GM23338 (cell line): Measurements from ENCODE around the gene ACSF2. TPM values are rescaled to one million over a fixed set of nuclear protein-coding genes. Genes with fewer than 3 reads are reported as not detected.

ENCODE experiments used
- ATAC-seq: fragments of 200-7000 bp; cut with Tn5 transposase; 3 replicates; pipeline ENCODE4 v1.9.1; 2020
- DNase-seq: peaks from one replicate; pipeline ENCODE4 v3.0.0-alpha.2; 2015; ENCODE audit warnings: low spot score
- H2AFZ ChIP-seq: fragments of 200-600 bp; sonication (generic); 2 replicates; pipeline ENCODE4 v1.8.0; 2016; ENCODE audit warnings: antibody characterized with exemption, mild to moderate bottlenecking, moderate library complexity
- H3F3A ChIP-seq: fragments of 200-600 bp; sonication (generic); replicated peaks from 2 replicates; pipeline ENCODE4 v1.8.0; 2017; ENCODE audit warnings: antibody characterized with exemption, mixed run types, low read depth
- H3K27ac ChIP-seq: fragments of 200-600 bp; sonication (generic); 2 replicates; pipeline ENCODE4 v1.6.1; 2016; ENCODE audit warnings: low read depth
- H3K27me3 ChIP-seq: fragments of 200-600 bp; sonication (generic); 2 replicates; pipeline ENCODE4 v1.8.0; 2016; ENCODE audit warnings: mild to moderate bottlenecking, mixed run types, moderate library complexity; ENCODE audit not compliant: insufficient read depth
- H3K36me3 ChIP-seq: fragments of 200-600 bp; sonication (generic); 2 replicates; pipeline ENCODE4 v1.8.0; 2016; ENCODE audit warnings: mild to moderate bottlenecking; ENCODE audit not compliant: insufficient read depth
- H3K4me1 ChIP-seq: fragments of 200-600 bp; sonication (generic); 2 replicates; pipeline ENCODE4 v1.8.0; 2016; ENCODE audit warnings: mild to moderate bottlenecking, moderate library complexity; ENCODE audit not compliant: insufficient read depth
- H3K4me2 ChIP-seq: fragments of 200-600 bp; sonication (generic); 2 replicates; pipeline ENCODE4 v1.7.1; 2017; ENCODE audit warnings: mixed run types
- H3K4me3 ChIP-seq: fragments of 200-600 bp; sonication (generic); 2 replicates; pipeline ENCODE4 v1.6.1; 2016; ENCODE audit warnings: mixed run types
- H3K79me2 ChIP-seq: fragments of 200-600 bp; sonication (generic); replicated peaks from 2 replicates; pipeline ENCODE4 v1.8.0; 2017; ENCODE audit warnings: mild to moderate bottlenecking; ENCODE audit not compliant: insufficient read depth
- H3K9me2 ChIP-seq: fragments of 200-600 bp; sonication (generic); 2 replicates; pipeline ENCODE4 v1.8.0; 2017; ENCODE audit not compliant: insufficient read depth
- H4K20me1 ChIP-seq: fragments of 200-600 bp; sonication (generic); replicated peaks from 2 replicates; pipeline ENCODE4 v1.8.0; 2017; ENCODE audit warnings: mild to moderate bottlenecking; ENCODE audit not compliant: insufficient read depth
- H3K27ac Mint-ChIP-seq: 2 replicates; pipeline ENCODE4 v1.8.0; 2020; ENCODE audit warnings: inconsistent platforms, mild to moderate bottlenecking, moderate library complexity, mixed read lengths
- H3K27me3 Mint-ChIP-seq: 3 replicates; pipeline ENCODE4 v1.8.0; 2022; ENCODE audit warnings: low read depth, mild to moderate bottlenecking, moderate library complexity, mixed read lengths, inconsistent platforms; ENCODE audit not compliant: insufficient read depth, poor library complexity
- H3K36me3 Mint-ChIP-seq: 3 replicates; pipeline ENCODE4 v1.8.0; 2021; ENCODE audit warnings: low read depth, mild to moderate bottlenecking, inconsistent platforms, moderate library complexity, mixed read lengths
- H3K4me1 Mint-ChIP-seq: 3 replicates; pipeline ENCODE4 v1.8.0; 2020; ENCODE audit warnings: mild to moderate bottlenecking, inconsistent platforms, mixed read lengths
- H3K4me3 Mint-ChIP-seq: 3 replicates; pipeline ENCODE4 v1.8.0; 2021; ENCODE audit warnings: moderate library complexity, mild to moderate bottlenecking, inconsistent platforms, mixed read lengths
- H3K9me3 Mint-ChIP-seq: 3 replicates; pipeline ENCODE4 v1.8.0; 2020; ENCODE audit warnings: moderate library complexity, mild to moderate bottlenecking, inconsistent platforms, mixed read lengths
- CTCF ChIP-seq, 2 experiments: fragments of 200-600 bp in 1 of 2; sonication (generic) in 1 of 2; conservative IDR thresholded peaks; 2 replicates each; pipeline versions ENCODE4 v1.5.1 to v1.6.1; 2016 to 2017; ENCODE audit warnings: antibody characterized with exemption in 2 of 2, low read depth in 2 of 2, mild to moderate bottlenecking in 2 of 2, moderate library complexity in 1 of 2
- ETS1 ChIP-seq: IDR thresholded peaks from 2 replicates; pipeline ENCODE4 v1.6.1; 2016; ENCODE audit warnings: antibody characterized with exemption
- EZH2 ChIP-seq: fragments of 200-600 bp; sonication (generic); IDR thresholded peaks from one replicate; pipeline ENCODE4 v1.8.0; 2017; ENCODE audit warnings: antibody characterized with exemption, mild to moderate bottlenecking, low read depth; ENCODE audit not compliant: unreplicated experiment
- EZH2phosphoT487 ChIP-seq: fragments of 200-600 bp; sonication (generic); IDR thresholded peaks from one replicate; pipeline ENCODE4 v1.8.1; 2018; ENCODE audit warnings: antibody characterized with exemption; ENCODE audit not compliant: unreplicated experiment
- JUNB ChIP-seq: IDR thresholded peaks from one replicate; pipeline ENCODE4 v1.6.1; 2016; ENCODE audit warnings: antibody characterized with exemption; ENCODE audit not compliant: unreplicated experiment
- NANOG ChIP-seq: IDR thresholded peaks from 2 replicates; pipeline ENCODE4 v1.6.1; 2016; ENCODE audit warnings: antibody characterized with exemption, borderline replicate concordance
- POLR2AphosphoS5 ChIP-seq: IDR thresholded peaks from 2 replicates; pipeline ENCODE4 v1.6.1; 2016; ENCODE audit warnings: antibody characterized with exemption, low read depth
- REST ChIP-seq: IDR thresholded peaks from one replicate; pipeline ENCODE4 v1.6.1; 2018; ENCODE audit warnings: antibody characterized with exemption; ENCODE audit not compliant: unreplicated experiment
- STAT1 ChIP-seq: IDR thresholded peaks from one replicate; pipeline ENCODE4 v1.6.1; 2016; ENCODE audit warnings: antibody characterized with exemption; ENCODE audit not compliant: unreplicated experiment
- ZNF114 ChIP-seq: fragments of 250-450 bp; sonication (Bioruptor Pico); IDR thresholded peaks from 2 replicates; pipeline ENCODE4 v1.5.0; 2020; ENCODE audit warnings: mild to moderate bottlenecking, moderate library complexity
- polyA plus RNA-seq: library from polyadenylated mRNA; unstranded; fragments of >200 nt; fragmentation: Nextera tagmentation; extraction: Ambion mirVana; gene quantifications from 2 replicates; pipeline ENCODE4 v1.2.1, GENCODE V29; 2016
- total RNA-seq: library from RNA; depleted of rRNA; stranded (reverse); fragments of >200 nt; shearing (Covaris generic); gene quantifications from 2 replicates; pipeline ENCODE4 v1.2.3, GENCODE V29; 2014

ACSF2 gene
- total and polyA plus RNA-seq, 2 experiments from 2014 or later = 6.9 to 12.4 TPM

DNA sequence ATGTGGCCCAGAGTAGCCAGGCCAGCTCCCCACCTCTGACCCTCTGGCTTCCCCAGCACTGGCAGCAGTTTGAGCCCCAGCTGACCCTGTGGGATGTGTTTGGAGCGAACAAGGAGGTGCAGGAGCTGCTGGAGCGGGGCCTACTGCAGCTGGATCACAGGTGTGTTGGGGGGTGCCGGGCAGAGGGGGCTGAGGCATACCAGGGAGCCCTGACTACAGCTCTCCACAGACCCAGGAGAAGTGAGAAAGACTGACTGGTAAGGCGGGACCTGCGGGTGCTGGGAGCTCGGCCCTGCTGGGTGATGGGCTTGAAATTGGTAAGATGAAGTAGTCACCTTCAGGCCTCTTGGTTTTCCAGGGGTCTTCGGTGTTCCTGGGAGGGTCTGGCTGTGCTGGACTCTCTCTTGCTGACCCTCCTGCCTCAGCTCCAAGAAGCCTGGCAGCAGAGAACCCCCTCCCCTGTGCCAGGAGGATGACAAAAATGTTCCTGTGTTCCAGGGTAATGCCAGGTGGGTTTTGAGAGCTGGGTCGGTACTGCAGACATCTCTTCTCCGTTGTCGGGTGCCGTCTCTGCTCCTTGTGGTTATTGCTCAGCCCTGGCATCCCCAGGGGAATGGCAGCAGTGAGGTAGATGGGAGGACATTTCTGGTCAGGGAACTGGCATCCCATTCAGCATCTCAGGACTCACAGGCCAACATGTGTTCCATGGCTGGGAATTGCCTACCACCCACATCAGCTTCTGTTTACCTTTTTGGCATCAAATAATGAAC lies 58.6 kb downstream of the ACSF2 start (continued):
- TF ChIP-seq REST = no peak

DNA sequence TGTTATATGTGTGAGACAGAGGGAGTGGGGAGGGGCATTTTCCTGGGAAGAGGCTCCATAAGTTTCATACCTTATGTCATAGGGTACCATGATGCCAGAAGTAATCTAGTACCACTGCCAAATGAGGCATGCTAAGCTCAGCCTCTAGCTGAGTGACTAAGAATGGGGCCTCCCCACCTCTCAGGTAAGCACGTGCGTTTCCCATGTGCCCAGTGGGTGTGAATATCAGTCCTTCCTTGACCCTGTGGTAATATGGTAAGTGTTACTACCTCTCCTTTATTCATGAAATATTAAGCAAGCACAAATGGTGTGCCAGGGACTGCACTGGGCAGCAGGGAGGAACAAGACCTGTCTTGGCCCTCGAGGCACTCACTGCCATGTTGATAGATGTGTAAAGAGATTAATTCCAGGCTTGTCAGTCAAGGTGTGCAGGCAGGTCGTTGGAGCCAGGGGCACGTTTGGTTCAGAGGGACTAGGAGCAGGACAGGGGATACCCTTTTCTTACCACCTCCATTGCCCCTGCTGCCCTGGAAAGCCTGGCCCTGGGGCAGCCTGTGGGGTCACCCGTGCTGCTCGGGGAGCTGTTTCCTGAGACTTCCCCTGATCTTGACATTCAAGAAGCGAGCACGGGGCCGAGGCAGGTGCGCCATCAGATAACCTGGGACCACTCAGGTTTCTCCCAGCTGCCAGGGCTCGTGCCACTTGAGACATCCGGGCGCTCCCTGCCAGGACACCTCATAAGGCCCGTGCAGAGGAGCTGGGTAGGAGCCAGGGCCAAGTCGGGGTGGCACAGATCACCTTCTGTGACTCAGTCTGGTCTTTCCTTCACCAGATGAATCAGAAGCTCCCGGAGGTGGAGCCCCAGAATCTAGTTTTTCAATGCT lies 61.4 kb downstream of the ACSF2 start:
- TF ChIP-seq POLR2AphosphoS5 (no peak), EZH2 (no peak), STAT1 (no peak), EZH2phosphoT487 (no peak)
- ATAC-seq = no peak

GRCh38 chr17:50488880-50489279 lies 62.9 kb downstream of the ACSF2 start:
- Histone ChIP-seq H3K4me3 (no peak overlapping the region), H3K36me3 (no peaks in the 10 kb centered on the region), H3K9me2 (no peaks in the 10 kb centered on the region), H3F3A (no peaks in the 10 kb centered on the region), H3K4me2 (no peak overlapping the region), H3K79me2 (no peaks in the 10 kb centered on the region), H2AFZ (no peak overlapping the region), H4K20me1 (no peaks in the 10 kb centered on the region), H3K27me3 (no peaks in the 10 kb centered on the region), H3K4me1 (no peaks in the 10 kb centered on the region), H3K27ac (no peak overlapping the region)
- no peak overlapping the region for H3K27ac Mint-ChIP-seq
- H3K36me3 Mint-ChIP-seq = peaks cover 18% of the 10 kb centered on the region
- H3K4me1 Mint-ChIP-seq = peaks cover 2% of the 10 kb centered on the region; the same call in 1 of the 3 replicates
- no peak overlapping the region for H3K4me3 Mint-ChIP-seq
- ATAC-seq = no peak
- H3K27me3 Mint-ChIP-seq = peaks cover 5% of the 10 kb centered on the region
- DNase-seq = no peak
- H3K9me3 Mint-ChIP-seq = no peaks in the 10 kb centered on the region
- TF ChIP-seq EZH2 (no peak), CTCF (conservative IDR thresholded peaks at IDR 0.05; ENCODE audit: low read depth in 2 of 2) (no peak), ZNF114 (CRISPR knock-in tag) (no peak), ETS1 (no peak), NANOG (no peak), POLR2AphosphoS5 (no peak), EZH2phosphoT487 (no peak), JUNB (no peak)

More for the DNA sequence above, 61.4 kb downstream of the ACSF2 start:
- Histone ChIP-seq H2AFZ (no peak overlapping the region), H3F3A (no peaks in the 10 kb centered on the region), H4K20me1 (no peaks in the 10 kb centered on the region), H3K4me2 (no peak overlapping the region), H3K9me2 (no peaks in the 10 kb centered on the region), H3K27ac (no peak overlapping the region), H3K79me2 (no peaks in the 10 kb centered on the region), H3K27me3 (no peaks in the 10 kb centered on the region), H3K36me3 (no peaks in the 10 kb centered on the region), H3K4me1 (no peaks in the 10 kb centered on the region), H3K4me3 (no peak overlapping the region)
- Mint-ChIP-seq H3K4me1 (peaks cover 2% of the 10 kb centered on the region; the same call in 1 of the 3 replicates), H3K9me3 (no peaks in the 10 kb centered on the region), H3K27ac (no peak overlapping the region), H3K4me3 (no peak overlapping the region), H3K27me3 (peaks cover 6% of the 10 kb centered on the region), H3K36me3 (peaks cover 31% of the 10 kb centered on the region)
- DNase-seq = no peak
